OCI-LY3 (cell line): ENCODE data around the gene SCD5.

ENCODE experiments used
- H2AFZ ChIP-seq: fragments of 200-600, 300-600 bp; shearing (Covaris generic); 2 replicates; pipeline ENCODE4 v1.6.0; 2014; ENCODE audit warnings: antibody characterized with exemption, low read depth, low read length
- H3K27ac ChIP-seq: fragments of 200-600, 300-600 bp; sonication (generic); 2 replicates; pipeline ENCODE4 v1.5.1; 2014; ENCODE audit warnings: mild to moderate bottlenecking, low read length, moderate library complexity, mixed read lengths
- H3K27me3 ChIP-seq: fragments of 200-600, 300-600 bp; sonication (generic); 2 replicates; pipeline ENCODE4 v1.6.1; 2014; ENCODE audit warnings: low read depth, low read length, mixed read lengths
- H3K36me3 ChIP-seq: fragments of 200-600, 300-600 bp; sonication (generic); replicated peaks from 2 replicates; pipeline ENCODE3; 2014; ENCODE audit warnings: low read depth, low read length, mixed read lengths
- H3K4me1 ChIP-seq: fragments of 300-600, 200-600 bp; sonication (generic); 2 replicates; pipeline ENCODE4 v1.6.1; 2014; ENCODE audit warnings: low read length, mixed read lengths
- H3K4me2 ChIP-seq: fragments of 200-600, 300-600 bp; sonication (generic); 2 replicates; pipeline ENCODE4 v1.6.1; 2014; ENCODE audit warnings: low read length, mixed read lengths
- H3K4me3 ChIP-seq: fragments of 300-600, 200-600 bp; sonication (generic); 2 replicates; pipeline ENCODE4 v1.5.1; 2014; ENCODE audit warnings: antibody characterized with exemption, mild to moderate bottlenecking, low read length, moderate library complexity
- H3K79me2 ChIP-seq: fragments of 300-600, 200-600 bp; shearing (Covaris generic); 2 replicates; pipeline ENCODE4 v1.6.1; 2014; ENCODE audit warnings: mild to moderate bottlenecking, low read length, mixed read lengths
- H3K9ac ChIP-seq: fragments of 300-600, 200-600 bp; shearing (Covaris generic); 2 replicates; pipeline ENCODE4 v1.6.0; 2014; ENCODE audit warnings: mild to moderate bottlenecking, low read length, moderate library complexity
- H3K9me3 ChIP-seq: fragments of 200-600, 300-600 bp; shearing (Covaris generic); 2 replicates; pipeline ENCODE4 v1.6.1; 2014; ENCODE audit warnings: low read length, mixed read lengths; ENCODE audit not compliant: insufficient read depth
- H4K20me1 ChIP-seq: fragments of 200-600, 300-600 bp; sonication (generic); 2 replicates; pipeline ENCODE4 v1.6.1; 2016; ENCODE audit warnings: low read length, mixed read lengths; ENCODE audit not compliant: insufficient read depth
- CTCF ChIP-seq: fragments of 200-600, 300-600 bp; sonication (generic); IDR thresholded peaks from 2 replicates; pipeline ENCODE4 v1.5.1; 2014; ENCODE audit warnings: antibody characterized with exemption, low read length, low read depth
- EZH2phosphoT487 ChIP-seq: fragments of 200-600 bp; shearing (Covaris generic); IDR thresholded peaks from 2 replicates; pipeline ENCODE4 v1.6.1; 2018; ENCODE audit warnings: antibody characterized with exemption, mixed run types, low read depth

SCD5 gene

GRCh38 chr4:82721819-82722423 lies 76.7 kb downstream of the SCD5 start:
- no peaks in the 10 kb centered on the region for H3K4me1 ChIP-seq
- H3K4me2 ChIP-seq, result no peak overlapping the region
- no peak overlapping the region for H3K4me3 ChIP-seq
- H2AFZ ChIP-seq, result no peak overlapping the region
- no peak overlapping the region for H3K9ac ChIP-seq
- no peaks in the 10 kb centered on the region for H3K36me3 ChIP-seq
- no peaks in the 10 kb centered on the region for H3K27me3 ChIP-seq
- TF ChIP-seq CTCF, result peak; percentile 76
- TF ChIP-seq EZH2phosphoT487, result no peak
- H3K27ac ChIP-seq, result no peak overlapping the region
- H3K79me2 ChIP-seq, result no peaks in the 10 kb centered on the region
- H4K20me1 ChIP-seq, result no peaks in the 10 kb centered on the region
- no peaks in the 10 kb centered on the region for H3K9me3 ChIP-seq

- Histone ChIP-seq H3K9me3 (no peaks in the 10 kb centered on the region), H3K79me2 (no peaks in the 10 kb centered on the region), H3K27ac (no peak overlapping the region), H3K36me3 (no peaks in the 10 kb centered on the region), H3K4me3 (no peak overlapping the region), H3K4me2 (no peak overlapping the region), H2AFZ (no peak overlapping the region), H3K27me3 (no peaks in the 10 kb centered on the region), H3K4me1 (no peaks in the 10 kb centered on the region), H4K20me1 (no peaks in the 10 kb centered on the region), H3K9ac (no peak overlapping the region)
- TF ChIP-seq CTCF (no peak), EZH2phosphoT487 (no peak)
These were observed 80.2 kb downstream of the SCD5 start for GRCh38 chr4:82718162-82718940.

- no peak overlapping the region for H3K9ac ChIP-seq
- H4K20me1 ChIP-seq, result no peaks in the 10 kb centered on the region
These were observed 82.6 kb downstream of the SCD5 start for GRCh38 chr4:82715731-82716617.

More at GRCh38 chr4:82715731-82716617, 82.6 kb downstream of the SCD5 start:
- H3K4me2 ChIP-seq, result no peak overlapping the region
- no peak overlapping the region for H3K27ac ChIP-seq
- H3K36me3 ChIP-seq, result no peaks in the 10 kb centered on the region
- no peak overlapping the region for H2AFZ ChIP-seq
- no peaks in the 10 kb centered on the region for H3K4me1 ChIP-seq
- TF ChIP-seq CTCF (no peak), EZH2phosphoT487 (no peak)
- no peaks in the 10 kb centered on the region for H3K9me3 ChIP-seq
- H3K79me2 ChIP-seq, result no peaks in the 10 kb centered on the region
- no peak overlapping the region for H3K4me3 ChIP-seq
- no peaks in the 10 kb centered on the region for H3K27me3 ChIP-seq
